SW480 (cell line): ENCODE data around the gene XPO4.

Experiments used
- DNase-seq: peaks from one replicate; pipeline ENCODE4 v3.0.0-alpha.2; 2016; ENCODE audit warnings: low spot score

The XPO4 gene

DNA sequence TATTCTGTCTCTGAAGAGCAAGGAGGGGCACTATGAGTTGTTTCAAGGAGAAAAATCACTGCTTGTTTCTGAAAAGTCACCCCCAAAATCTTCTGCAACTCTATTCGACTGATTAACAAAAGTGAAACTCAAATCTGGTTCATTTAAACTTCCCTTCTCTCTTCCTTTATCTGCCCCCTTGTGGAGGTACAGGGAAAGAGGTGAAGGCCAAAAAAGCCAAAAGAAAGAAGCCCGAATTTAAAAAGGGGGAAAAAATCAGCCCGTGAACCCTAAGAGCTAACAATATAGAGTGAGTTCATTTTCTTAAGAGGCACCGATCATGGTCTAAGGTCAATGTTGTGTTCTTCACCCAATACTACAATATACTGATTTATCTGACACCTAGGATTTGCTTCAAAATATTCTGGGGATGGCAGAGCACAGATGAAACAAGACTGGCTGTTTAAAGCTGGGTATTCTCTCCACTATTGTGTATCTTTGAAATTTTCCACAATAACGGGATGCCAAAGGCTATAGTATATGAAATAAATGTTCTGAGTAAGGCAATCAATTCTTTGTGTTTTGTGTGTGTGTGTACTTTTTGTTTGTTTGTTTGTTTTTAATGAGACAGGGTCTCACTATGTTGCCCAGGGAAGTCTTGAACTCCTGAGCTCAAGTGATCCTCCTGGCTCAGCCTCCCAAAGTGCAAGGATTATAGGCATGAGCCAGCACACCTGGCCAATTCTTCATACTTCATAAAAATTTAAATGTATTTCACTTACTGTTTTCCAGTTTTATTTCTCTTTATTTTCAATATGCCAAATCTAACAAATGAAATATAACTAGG lies 73.8 kb downstream of the XPO4 start:
- DNase-seq, result peak; percentile 56

DNA sequence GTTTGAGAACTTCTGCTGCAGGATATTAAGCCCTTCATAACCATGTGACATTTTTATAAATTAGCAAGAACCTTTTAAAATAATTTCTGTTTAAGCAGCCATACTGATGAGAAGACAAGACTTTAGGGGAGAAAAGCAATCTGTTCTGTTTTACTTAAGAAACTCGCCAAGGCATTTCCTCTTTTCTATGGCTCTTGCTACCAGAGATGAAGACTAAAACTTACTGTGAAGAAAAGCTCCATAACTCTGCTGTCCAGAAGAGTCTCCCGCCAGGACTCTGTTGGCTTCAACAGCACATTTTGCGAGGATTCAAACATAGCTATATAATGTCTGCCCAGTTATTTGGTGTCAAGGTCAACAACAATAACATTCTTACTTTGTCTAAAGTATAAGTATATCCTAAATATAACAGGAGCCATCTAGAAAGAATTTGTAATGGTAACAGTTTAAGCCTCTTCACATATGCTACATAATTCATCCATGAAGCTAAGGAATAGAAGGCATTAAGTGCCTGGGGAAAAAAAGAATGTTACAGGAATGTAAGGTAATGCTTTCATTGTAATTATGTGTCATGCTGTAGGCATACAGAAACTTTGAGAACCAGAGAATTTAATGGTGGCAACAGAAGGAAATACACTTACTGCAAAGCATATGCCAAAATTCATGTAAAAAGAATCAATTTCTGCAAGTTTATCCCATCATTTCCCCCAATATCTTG lies 75.5 kb downstream of the XPO4 start:
- no peak for DNase-seq

DNA sequence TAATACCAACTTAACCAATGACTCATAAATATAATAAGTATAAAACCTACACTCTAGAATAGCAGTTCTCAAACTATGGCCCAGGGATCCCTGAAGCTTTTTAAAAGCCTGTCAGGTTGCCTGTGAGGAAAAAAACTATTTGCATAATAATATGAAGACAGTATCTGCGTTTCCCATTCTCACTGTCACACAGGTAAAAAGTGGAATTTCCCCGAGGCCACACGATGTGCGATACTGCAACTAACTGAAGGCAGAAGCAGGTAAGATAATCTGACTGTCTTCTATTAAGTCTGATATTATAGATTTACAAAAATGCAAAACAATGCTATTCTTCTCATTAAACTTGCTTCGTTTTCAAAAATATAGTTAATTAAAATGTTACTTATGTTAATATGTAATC lies 76.2 kb downstream of the XPO4 start:
- no peak for DNase-seq

DNA sequence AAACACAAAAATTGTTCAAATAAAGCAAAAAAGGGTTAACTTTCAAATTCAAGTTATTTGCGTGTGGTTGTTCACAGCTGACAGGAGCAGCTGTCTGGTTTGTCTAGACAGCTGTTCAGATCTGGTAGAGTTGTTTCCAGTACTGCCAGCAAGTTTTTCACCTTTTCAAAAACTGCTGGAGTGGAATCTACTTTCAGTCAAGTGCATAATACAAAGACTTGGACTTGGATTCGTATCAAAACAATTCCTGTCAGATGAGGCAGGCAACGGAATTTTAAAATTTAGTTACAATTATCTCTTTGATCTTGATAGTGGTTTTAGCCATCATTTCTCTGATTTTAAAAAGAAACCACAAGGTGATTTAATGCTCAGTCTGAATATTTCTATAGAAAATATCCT lies 77.1 kb downstream of the XPO4 start:
- no peak for DNase-seq

DNA sequence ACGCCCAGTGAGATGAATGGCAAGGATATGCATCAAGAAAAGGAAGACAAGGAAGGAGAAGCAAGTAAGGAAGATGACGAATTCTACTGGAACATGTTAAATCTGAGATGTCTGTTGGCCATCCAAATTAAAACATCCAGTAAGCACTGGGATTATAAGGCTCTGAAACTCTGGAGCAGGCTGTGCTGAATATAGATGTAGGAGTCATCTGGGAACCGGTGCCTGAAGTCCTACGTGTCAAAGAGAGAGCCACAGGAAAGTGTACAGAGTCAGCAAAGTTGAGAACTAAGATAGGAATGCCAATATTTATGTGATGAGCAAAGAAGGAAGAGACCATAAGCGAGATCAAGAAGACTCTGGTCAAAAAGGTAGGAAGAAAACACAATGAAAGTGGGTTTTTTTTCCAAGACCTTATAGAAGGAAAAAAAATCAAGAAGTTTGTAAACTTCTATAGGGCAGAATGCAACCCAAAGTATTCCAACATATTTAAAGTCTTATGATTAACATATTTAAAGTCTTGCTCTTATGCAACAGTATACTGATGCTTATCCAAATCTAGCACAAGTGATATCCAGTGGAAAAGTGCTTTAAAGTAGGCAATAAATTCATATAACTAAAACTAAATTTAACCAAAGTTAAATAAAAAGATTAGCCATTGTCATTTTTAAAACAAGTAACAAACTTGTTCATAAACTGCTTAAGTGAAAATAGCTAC lies 77.6 kb downstream of the XPO4 start:
- DNase-seq, result no peak

DNA sequence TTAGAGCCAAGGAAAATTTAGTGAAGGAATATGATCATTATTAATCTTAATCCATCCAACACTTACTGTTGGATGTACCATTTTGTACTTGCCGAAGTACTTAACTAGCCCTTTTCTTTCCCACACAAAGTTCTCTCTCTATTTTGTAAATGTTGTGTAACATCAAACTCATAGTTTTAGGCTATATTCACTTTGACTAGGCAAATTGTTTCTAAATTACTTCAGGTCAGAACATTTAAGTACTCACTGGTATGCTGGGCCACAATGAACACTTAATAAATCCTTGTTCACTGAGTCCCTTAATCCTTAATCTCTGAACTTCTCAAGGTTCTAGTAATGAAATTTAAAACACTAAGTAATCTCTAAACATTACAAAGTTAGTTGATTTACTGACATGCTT lies 79.5 kb downstream of the XPO4 start:
- DNase-seq, result no peak

DNA sequence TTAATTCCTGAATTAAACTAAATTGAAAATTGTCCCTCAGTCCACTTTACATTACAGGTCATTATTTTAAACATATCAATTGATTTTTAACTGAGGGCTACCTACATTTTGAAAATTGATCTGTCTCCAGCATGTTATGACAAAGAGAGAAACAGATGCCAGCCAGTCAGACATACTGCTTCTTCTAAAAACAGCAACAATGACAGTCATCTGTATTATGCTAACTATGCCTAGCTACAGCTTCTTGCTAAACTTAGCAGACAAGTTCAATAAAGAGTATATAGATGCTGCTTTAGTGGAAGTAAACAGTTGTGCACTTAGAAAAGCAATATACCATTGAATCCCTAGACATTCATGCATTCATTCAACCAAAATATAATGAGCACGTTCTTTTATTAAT lies 80.1 kb downstream of the XPO4 start:
- no peak for DNase-seq

DNA sequence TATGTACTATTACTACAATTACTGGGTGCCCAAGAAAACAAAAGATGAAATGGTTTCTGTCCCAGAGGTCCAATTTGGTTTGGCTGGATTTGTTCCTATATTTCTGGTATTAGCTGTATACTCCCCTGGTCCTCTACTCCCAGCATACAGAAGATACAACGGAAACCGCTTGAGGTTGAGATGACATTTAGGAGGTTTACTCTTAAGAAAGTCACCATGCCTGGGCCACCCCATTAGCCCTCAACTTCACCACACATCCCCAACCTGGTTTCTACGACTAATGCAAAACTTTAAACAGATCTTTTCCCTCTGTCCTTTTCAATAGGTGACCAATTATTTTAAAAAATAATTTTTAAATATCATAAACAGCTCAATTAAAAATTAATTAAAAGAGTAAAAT lies 82.8 kb downstream of the XPO4 start:
- DNase-seq, result no peak

DNA sequence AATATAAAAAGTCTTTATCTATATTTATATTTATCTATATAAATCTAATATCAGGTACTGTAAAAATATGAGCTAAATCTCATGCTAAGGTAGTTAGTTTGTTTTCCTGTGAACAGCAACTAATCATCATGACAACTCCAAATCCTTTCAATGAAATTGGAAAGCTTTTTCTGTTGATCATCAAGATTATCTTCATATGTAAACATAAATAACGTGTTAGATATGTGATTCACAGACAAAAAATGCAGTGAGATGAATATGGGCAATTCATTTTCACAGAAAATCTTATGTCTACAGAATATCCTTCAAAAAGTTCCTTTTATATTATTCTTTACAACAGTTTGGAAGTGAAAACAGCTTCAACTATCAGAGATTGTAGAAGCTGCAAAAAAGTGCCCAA lies 87.1 kb downstream of the XPO4 start:
- no peak for DNase-seq

DNA sequence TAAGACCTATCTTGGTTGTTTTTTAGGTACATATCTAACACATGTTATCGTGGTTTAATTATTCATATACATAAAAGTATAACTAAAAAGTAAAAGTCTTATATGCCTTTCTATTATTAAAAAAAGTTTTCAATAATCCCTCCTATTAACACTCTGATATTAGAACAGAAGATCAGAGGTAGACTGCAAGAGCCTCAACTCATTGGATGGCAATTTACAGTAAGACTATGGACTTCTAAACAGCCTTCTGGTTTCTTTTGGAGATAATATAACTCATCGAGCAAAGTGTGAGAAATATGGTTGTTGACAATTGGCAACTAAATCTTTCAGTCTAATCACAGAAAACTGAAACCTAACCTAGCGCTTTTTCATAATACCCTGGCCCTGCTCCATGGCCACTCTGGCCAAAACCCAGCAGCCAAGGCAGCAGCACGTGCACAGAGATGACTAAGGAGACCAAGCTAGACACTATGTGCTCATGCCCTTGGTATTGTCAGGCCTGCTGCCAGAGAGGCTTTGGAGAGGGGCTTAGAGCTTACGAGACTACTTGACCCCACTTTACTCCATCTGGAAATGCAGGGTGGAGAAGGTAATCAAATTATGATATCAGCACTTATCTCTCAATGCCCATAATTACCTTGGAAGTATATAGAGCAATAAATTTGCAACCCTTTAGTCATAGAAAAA lies 88.2 kb downstream of the XPO4 start:
- DNase-seq, result no peak

DNA sequence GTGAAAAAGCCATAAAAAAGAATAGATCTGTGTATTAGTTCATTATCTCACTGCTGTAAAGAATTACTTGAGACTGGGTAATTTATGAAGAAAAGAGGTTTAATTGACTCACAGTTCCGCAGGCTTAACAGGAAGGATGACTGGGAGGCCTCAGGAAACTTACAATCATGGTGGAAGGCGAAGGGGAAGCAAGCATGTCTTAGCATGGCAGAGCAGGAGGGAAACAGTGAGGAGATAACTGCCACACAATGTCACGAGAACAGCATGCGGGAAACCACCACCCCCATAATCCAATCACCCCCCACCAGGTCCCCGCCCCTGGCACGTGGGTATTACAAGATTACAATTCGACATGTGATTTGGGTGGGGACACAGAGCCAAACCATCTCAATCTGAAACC lies 89.7 kb downstream of the XPO4 start:
- DNase-seq, result no peak

DNA sequence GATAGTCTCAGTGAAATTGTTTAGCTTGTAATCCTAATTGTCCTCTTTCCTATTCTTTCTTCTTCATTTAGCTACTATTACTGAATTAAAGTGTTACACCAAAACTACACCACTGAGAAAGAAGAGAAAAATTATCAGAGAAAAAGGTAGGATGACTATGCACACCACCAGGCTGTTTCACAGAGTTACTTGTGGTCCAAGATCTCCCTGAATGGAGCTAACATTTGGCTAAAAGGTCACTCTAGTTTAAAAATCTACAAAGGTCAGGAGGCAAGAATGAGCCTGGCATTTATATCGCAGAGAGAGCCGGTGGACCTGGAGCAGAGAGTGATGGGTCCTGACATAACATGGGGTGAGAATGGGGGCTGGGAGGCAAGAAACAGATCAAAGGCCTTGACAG lies 91.7 kb downstream of the XPO4 start:
- DNase-seq, result no peak

DNA sequence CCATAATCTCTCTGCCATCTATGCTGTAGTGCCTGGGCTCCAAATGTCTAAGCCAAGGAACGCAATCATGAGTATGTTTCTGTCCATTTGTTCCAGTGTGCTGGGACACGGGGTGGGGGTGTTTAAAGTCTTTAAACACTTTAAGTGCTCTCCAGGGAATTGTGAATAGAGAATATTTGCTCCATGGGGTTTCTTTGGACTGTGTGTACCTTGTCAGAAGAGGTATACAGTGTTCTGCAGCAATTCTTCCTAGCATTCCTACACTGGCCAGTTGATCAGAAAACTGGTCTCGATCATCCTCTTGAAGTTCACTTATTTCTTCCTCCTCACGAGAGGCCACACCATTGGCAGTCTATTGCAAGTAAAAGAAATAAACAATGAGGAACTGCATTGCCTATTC lies 93.7 kb downstream of the XPO4 start:
- DNase-seq, result no peak

DNA sequence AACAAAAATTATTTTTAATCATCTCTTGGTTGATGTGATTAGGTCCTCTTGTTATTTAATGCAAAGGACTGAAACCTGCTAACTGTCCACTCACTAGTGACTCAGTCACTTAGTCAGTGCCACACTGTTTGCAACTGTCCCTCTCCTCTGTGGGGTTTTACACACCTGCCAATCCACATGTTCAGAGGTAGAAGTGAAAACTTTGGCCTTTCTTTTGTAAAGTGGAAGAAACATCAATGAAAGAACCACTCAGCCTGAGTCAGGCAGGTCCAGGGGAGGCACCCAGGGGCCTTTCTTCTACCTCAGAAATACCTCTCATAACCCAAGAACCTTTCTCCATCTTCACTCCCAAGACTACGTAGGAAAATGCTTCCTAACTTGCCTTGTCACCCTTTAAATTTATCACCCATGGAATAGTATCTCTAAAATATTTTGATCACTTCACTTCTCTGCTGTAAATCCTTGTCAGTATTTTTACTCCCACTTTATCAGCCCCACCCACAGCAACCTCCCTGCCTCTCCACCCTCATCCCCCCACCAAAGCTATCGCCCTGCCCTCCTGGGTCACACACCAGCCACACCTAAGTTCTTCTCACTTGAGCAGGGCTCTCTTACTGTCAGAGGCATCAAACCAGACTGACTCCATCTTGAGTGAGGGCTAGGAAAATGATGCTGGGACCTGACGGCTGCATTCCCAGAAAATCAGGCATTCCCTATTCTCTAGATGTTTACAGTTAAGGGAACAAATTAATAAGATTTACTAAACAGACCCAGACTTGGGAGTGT lies 99.2 kb downstream of the XPO4 start:
- DNase-seq, result no peak

DNA sequence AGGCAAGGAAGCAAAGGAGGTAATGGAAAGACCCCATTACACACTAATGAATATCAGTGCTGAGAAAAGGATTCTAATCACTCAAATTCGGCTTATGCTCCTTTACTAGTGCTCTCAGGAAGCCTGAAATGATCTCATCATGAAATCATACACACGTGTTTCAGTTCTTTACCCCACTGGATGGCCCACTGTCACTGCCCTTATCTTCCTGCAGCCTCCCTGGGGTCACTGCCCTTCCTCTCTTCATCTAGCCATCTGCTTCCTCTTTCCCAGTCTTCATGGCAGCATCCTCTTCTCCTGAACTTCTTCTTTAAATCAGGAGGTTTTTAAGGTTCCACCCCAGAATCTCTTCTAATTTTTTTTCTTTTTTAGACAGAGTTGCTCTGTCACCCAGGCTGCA lies 100.8 kb downstream of the XPO4 start:
- no peak for DNase-seq

DNA sequence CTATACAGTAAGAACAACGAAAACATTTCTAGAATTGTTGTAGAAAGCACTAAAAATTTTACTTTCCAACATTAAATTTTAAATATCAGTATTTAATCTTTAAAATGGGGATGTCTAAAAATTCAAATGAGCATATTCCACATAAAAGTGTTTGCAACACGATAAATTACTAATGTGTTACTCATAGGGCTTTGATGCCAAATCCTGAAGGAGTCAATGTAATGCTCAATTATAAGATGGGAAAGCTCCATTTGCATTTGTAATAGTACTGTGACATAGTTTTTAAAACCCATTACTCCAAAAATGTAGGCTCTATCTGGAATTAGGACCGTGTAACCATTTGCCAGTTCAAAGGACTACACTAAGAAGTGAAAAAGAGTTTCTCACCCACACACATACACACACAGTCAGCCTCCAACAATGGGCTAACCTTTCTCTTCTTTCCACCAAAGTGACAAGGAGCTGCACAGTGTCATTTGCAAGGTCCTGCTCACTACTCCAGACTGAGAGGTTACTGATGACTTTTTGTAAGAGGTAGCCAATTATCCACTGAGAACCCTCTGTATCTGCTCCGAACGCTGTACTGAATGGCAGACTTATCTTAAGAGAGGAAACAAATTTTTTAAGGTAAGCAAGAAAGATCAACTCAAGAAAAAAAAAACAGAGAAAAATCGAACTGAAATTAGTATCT lies 102.7 kb downstream of the XPO4 start:
- no peak for DNase-seq

DNA sequence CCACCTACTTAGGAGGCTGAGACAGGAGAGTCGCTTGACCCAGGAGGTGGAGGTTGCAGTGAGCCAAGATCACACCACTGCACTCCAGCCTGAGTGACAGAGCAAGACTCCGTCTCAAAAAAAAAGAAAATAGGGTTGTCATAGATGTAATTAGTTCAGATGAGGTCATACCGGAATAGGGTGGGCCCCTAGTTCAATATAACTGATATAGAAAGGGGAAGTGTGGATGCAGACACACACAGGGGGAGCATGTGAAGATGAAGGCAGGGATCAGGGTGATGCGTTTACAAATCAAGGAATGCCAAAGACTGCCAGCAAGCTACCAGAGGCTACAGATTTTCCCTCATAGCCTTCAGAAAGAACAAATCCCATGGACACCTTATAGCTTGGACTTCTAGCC lies 104.5 kb downstream of the XPO4 start:
- DNase-seq, result no peak

DNA sequence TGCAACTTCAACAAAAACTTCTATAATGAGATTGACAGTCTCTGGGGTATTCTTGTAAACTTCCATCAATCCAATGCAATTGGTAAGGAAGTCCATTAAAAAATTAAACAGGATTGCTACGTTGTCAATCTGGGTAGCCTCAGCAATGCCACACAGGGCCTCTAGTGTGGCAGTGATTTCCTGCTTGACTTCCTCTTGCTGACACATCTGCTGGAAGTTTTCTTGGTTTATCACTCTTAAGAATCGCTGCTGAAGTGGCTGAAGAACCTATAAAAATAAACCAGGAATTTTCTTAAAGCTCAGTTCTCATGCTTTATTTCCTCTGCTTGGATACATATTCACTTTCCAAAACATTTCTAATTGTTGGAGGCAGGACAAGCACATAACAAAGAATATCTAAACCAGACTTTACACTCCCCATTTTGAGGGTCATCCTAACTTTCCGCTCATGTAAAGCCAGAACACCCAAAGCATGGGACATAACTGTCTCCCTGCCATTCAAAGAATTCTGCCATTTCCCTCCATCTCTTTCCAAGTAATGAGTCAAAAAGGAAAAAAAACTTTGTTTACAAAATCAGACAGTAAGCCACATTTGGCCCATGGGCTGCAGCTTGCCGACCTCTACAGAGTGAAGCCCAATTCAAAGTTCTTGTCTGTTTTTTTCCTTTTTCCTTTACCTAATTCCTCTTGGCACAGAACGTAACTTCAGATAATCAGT lies 105.6 kb downstream of the XPO4 start:
- DNase-seq, result no peak

DNA sequence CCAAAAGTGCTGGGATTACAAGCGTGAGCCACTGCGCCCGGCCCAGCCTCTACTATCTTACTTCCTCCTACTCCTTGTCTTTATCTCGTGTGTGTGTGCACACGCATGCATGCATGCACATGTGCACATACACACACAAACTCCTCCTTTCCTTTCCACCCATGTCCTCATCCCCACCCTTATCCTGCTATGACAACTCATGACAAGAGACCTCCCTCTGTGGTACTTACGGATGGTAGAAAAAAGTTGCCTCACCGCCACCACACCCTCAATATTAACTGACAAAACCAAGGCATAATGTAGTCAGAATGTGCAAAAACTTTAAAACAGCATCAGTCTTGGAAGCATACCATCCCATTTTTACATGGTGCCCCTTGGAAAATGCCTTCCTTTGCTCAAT lies 112.9 kb downstream of the XPO4 start:
- no peak for DNase-seq

DNA sequence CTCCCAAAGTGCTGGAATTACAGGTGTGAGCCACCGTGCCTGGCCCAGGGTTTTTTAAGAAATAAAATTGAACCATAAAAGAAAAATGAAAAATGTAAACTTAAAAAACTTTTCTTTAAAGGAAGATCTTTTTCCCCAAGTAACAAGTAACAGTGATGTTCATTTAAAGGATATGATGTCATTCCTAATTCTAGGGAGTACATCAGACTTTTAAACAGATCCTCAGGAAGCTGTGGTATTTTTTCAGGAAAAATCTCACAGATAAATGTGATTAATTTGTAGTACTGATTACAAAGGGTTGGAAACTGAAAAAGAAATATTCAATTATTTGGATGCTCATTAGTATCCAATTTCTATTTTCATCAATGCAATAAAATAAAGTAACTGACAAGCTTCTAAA lies 114.2 kb downstream of the XPO4 start:
- no peak for DNase-seq
